ES-I3 (cell line): ENCODE measurements around the gene DMPK.

ENCODE experiments used
- H3K36me3 ChIP-seq: 2 replicates; pipeline ENCODE4 v1.6.1; 2013; ENCODE audit warnings: mild to moderate bottlenecking, low read length, control low read depth, moderate library complexity; ENCODE audit not compliant: insufficient read depth
- H3K4me1 ChIP-seq: 2 replicates; pipeline ENCODE4 v1.6.1; 2013; ENCODE audit warnings: mild to moderate bottlenecking, control low read depth, low read length; ENCODE audit not compliant: insufficient read depth
- H3K9ac ChIP-seq: 2 replicates; pipeline ENCODE4 v1.6.1; 2013; ENCODE audit warnings: low read depth, mild to moderate bottlenecking, low read length, moderate library complexity
- H3K9me3 ChIP-seq: 2 replicates; pipeline ENCODE4 v1.6.1; 2013; ENCODE audit warnings: mild to moderate bottlenecking, low read length, moderate library complexity; ENCODE audit not compliant: control insufficient read depth, insufficient read depth

Gene DMPK

DNA sequence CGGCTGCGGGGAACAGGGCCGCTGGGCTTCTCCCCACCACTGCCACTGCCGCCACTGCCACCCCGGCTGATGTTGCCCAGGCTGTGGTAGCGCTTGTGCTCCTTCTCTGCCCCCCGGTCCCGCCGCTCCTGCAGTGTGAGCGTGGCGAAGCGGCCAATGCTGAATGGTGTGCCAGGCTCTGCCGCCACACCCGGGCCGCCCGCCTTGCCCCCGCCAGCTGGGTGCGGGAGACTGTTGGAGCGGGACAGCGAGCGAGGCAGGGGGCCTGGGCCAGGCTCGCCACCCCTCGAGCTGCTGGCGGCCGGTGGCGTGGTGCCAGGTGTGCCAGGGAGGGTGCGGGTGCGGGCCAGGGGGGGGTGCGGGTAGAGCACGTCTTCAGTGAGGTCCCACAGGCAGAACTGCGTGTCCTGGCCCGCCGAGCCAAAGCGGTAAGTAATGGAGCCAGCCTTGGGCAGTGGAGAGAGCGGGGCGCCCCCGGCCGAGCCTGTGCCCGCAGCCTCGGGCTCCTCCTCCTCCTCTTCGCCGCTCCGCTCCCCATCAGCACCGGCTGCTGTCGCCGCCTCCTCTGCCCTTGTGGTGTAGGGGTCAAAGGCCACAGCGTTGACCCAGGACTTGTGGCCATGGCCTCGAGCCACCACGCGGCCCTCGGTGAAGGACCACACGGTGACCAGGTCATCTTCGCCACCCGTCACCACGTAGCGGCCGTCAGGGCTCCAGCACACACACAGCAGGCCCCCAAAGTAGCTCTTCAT is 3.7 kb upstream of the DMPK start:
- no peak overlapping the region for H3K9ac ChIP-seq
- peaks cover 19% of the 10 kb centered on the region; the same call in 1 of the 2 replicates for H3K4me1 ChIP-seq
- H3K9me3 ChIP-seq = no peaks in the 10 kb centered on the region
- H3K36me3 ChIP-seq = peaks cover 2% of the 10 kb centered on the region; the same call in 1 of the 2 replicates

DNA sequence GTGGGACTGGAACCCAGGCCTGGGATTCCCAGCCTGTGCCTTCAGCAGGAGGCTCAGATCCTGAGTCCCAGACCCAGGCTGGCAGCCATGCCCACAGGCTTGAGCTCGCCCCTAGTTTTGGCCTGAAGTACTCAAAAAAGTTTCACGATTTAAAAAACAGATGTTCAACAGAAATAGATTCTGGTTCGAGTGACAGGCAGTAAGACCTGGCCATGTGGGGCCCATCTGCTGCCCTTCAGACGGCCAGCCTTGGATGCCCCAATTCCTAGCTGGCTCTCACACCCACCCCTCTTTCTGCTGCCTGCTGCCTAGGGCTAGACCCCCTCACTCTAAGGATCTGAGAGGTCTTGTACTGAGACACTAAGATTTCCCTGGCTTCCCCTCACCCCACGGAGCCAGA is 2.8 kb upstream of the DMPK start:
- Histone ChIP-seq H3K36me3 (peaks cover 2% of the 10 kb centered on the region; the same call in 1 of the 2 replicates), H3K9ac (no peak overlapping the region), H3K4me1 (peaks cover 22% of the 10 kb centered on the region), H3K9me3 (no peaks in the 10 kb centered on the region)

DNA sequence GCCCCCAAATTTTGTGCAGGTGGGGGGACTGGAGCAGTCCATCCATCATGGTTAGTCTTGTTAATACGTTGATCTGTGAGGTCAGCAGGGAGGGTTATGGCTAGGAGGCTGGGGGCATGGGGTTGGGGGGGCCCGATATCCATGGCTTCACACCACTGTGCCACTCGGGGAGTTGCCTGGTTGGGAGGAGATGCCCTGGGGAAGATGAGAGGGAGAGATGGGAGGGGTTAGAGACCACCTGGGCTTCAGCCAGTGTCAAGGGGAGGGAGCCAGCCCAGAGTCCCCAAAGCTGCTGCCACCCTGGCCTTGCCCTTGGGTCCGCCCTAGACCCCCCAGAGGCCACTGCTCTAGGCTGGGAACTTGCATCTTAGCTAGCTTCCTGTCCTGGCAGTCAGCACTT is 1.8 kb upstream of the DMPK start:
- Histone ChIP-seq H3K9me3 (no peaks in the 10 kb centered on the region), H3K4me1 (peaks cover 27% of the 10 kb centered on the region), H3K36me3 (peaks cover 2% of the 10 kb centered on the region; the same call in 1 of the 2 replicates), H3K9ac (no peak overlapping the region)

DNA sequence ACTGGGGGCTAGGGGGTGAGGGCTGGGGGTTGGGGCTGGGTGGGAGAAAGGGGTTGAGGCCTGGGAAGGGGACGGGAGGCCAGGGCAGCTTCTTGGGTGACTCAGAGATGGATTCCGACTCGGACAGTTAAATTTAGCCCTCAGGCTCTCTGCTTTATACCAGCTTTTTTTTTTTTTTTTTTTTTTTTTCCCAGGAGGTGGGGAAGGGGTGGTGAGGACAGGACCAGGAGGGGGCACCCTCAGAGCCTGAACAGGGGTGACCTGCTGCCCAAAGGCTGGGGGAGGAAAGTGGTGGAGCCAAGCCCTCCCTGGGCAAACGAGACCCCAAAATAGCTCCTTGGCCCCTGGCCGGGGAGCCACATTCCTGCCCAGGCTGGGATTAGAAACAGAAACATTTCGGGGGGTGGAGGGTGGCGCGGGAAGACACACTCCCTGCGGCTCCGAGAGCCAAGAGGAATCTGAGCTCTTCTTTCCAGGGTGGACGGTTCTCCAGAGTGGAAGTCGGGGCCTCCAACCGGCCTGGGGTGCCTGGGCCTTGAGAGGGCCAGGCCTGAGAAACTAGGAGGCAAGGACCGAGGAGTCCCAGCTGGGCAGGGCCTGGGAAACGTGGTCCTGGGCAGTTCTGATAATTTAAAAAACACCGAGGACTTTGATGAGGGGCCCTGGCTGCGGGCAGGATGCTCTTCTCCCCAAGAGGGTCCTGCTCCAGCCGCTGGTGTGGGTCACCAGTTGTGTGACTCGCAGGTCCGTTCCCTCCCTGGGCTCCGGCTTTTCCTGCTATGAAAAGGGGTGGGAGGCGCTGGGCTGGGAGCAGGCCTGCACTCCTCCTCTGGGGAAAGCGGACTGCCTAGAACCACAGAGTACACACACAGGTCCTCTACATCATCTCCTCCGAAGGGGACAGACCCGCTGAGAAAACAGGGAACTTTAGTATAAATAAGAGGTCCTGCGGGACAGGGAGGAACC is 813 bp upstream of the DMPK start:
- Histone ChIP-seq H3K9ac (peak overlapping the region; percentile 7; the same call in 1 of the 2 replicates), H3K9me3 (no peaks in the 10 kb centered on the region), H3K36me3 (no peaks in the 10 kb centered on the region), H3K4me1 (peaks cover 30% of the 10 kb centered on the region)

DNA sequence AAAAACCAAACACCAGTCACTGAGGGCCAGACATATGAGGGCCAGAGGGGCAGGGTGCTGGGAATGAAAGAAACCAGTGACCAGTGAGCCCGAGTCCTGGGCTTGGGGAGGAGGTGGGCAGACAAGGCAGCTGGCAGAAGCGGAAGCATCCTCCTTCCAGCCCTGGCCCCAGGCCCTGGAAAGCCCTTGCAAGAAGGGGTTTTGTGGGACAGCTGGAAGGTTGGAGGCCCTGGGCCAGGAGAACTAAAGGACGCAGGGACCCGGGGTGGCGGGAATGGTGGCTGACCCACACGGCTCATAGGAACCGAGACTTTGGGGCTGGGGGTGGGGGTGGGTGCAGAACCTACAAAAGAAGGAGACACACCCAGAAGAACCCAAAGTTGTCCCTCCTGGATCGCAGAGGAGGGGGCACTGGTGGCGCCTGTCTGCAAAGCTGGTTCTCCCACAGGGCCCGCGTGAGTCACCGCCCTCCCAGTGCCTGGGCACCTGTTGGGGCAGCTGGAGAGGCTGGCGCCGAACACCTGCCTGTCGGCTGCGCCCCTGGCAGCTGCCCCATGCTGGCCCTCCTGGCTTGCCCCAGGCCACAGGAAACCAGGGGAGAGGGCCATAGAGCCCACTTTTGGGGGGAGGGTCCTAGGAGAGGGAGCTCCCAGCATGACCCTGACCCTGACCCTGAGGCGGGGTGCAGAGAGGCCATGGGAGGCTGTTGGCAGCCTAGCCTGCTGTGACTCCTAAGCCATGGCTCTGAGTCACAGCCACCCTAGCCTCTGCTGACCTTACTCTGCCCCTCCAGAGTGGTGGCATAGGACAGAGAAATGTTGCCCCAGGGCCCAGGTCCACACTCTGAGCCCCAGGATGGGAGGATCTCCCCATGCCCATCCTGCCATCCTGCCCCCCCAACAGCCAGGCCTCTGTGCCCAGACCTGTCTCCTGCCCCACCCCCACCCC is 802 bp downstream of the DMPK start:
- Histone ChIP-seq H3K9me3 (no peaks in the 10 kb centered on the region), H3K9ac (peak overlapping the region; percentile 27; the same call in 1 of the 2 replicates), H3K4me1 (peaks cover 30% of the 10 kb centered on the region), H3K36me3 (no peaks in the 10 kb centered on the region; the same call in 1 of the 2 replicates)

DNA sequence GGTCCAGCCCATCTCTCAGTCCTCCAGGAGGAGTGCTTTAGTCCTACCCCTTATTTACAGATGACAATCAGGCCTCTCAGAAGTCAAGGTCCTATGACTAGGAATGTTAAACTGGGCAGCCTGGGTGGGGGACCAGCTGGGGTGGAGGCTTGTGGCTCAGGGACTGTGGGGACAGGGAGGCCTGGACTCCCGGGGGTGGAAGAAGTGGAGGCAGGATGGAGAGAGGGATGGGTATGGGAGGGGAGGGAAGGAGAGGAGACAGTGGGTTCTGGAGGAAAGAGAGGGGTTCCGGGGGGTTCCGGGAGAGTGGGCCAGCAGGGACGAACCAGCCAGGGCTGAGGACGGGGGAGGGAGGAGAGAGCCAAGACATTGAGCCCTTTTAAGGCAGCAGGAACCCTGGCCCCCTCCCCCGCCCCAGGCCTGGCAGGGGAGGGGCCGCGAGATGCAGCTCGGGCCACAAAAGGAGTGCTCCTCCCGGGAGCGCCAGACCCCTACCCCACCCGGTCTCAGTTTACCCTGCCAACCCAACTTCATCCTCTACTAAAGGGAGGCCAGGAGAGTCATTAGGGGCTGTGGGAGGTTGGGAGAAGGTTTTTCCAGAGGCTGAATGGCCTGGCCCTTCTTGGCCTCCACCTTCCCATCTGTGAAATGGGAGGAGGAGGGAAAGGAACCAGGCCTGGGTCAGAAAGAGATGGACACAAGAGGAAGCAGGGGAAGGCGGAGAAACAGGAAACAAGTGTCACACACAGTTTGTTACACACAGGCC is 1.7 kb downstream of the DMPK start:
- Histone ChIP-seq H3K36me3 (no peaks in the 10 kb centered on the region; the same call in 1 of the 2 replicates), H3K4me1 (peaks cover 30% of the 10 kb centered on the region), H3K9ac (no peak overlapping the region; the same call in 1 of the 2 replicates), H3K9me3 (no peaks in the 10 kb centered on the region)

DNA sequence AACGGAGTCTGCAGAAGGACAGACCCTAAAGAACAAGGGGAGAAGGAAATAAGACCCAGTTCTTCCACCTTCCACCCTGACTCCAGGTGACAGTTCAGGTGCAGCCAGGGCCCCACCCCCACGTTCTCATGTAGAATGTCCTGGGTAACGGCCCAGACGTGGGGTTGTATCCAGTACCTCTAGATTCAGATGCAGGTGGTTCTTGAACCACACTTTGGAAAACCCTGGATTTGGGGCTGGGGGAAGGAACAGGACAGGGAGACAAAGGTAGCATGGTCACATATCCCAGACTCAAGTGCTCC is 2.2 kb downstream of the DMPK start:
- peak overlapping the region; percentile 44; the same call in 1 of the 2 replicates for H3K9ac ChIP-seq
- no peaks in the 10 kb centered on the region; the same call in 1 of the 2 replicates for H3K36me3 ChIP-seq
- H3K4me1 ChIP-seq = peaks cover 30% of the 10 kb centered on the region
- no peaks in the 10 kb centered on the region for H3K9me3 ChIP-seq

DNA sequence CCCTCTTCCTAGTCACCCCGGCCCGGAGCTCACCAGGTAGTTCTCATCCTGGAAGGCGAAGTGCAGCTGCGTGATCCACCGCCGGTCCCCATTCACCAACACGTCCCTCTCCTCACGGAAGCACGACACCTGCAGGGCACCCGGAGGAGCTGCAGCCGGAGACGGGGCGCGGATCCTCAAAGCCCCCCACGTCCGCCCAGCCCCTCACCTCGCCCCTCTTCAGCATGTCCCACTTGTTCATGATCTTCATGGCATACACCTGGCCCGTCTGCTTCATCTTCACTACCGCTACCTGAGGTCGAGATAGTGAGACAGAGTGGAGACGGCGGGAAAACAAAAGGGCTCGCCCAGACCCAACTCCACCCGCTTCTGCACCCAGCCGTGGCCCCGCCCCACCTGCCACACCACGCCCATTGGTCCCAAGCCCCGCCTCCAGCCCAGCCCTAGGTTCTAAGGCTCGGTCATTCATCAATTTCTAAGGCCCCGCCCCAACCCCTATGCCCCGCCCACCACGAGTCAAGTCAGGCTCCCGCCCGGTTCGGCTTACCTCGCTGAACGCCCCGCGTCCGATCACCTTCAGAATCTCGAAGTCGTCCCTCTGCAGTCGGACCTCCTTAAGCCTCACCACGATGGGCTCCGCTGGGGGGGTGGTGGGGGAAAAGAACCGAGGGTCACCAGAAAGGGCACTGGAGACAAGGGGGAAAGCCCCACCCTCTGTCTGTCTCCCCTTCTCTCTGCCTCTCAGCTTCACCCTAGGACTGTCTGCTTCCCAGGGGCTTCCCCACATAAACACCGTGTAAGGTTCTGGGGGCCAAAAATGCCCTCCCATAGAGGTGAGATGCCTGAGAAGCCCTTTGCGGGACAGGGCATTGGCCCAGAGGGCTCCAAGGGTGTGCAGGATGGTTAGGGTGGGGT is 2.8 kb downstream of the DMPK start:
- Histone ChIP-seq H3K9me3 (no peaks in the 10 kb centered on the region), H3K9ac (peak overlapping the region; percentile 56), H3K36me3 (no peaks in the 10 kb centered on the region; the same call in 1 of the 2 replicates), H3K4me1 (peaks cover 28% of the 10 kb centered on the region)

DNA sequence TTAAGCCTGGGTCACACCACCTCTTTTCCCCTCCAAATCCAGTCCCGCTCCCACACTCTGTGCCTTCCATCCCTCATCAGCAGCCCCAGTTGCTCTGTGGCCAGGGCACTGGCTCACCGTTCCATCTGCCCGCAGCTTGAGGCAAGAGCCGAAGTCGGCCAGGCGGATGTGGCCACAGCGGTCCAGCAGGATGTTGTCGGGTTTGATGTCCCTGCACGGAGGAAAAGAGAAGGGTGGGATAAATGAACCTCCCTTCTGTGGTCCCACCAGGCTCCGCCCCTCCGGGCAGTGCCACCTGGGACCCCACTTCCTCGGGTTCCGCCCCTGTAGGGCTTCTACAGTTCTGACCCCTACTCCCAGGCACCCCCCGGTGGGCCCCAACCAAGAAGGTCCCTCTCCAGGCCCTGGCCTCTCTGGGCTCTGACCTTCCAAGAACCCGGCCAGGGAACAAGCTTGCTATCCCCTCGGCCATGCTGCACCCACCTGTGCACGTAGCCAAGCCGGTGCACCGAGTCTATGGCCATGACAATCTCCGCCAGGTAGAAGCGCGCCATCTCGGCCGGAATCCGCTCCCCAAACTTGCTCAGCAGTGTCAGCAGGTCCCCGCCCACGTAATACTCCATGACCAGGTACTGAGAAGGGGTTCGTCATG is 4.2 kb downstream of the DMPK start:
- H3K9me3 ChIP-seq = no peaks in the 10 kb centered on the region
- H3K36me3 ChIP-seq = no peaks in the 10 kb centered on the region; the same call in 1 of the 2 replicates
- H3K9ac ChIP-seq = no peak overlapping the region
- H3K4me1 ChIP-seq = peaks cover 20% of the 10 kb centered on the region

DNA sequence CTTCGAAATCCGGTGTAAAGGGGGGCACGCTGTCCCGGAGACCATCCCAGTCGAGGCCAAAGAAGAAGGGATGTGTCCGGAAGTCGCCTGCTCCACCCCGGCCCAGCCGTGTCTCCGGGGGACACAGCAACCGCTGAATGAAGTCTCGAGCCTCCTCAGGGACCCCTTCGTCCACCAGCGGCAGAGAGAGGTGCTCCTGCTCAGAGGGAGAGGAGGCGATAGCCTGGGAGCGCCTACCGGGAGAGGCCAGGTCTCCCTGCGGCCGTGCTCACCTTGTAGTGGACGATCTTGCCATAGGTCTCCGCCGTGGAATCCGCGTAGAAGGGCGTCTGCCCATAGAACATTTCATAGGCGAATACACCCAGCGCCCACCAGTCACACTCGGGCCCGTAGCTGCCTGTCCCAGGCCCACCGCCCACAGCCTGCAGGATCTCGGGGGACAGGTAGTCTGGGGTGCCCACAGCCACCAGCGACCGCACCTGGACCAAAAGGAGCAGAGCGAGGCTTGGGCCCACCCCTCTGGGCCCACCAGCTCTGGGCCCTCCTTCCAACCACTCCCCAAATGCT is 4.8 kb downstream of the DMPK start:
- no peaks in the 10 kb centered on the region; the same call in 1 of the 2 replicates for H3K36me3 ChIP-seq
- H3K9me3 ChIP-seq = no peaks in the 10 kb centered on the region
- H3K9ac ChIP-seq = no peak overlapping the region
- peaks cover 15% of the 10 kb centered on the region for H3K4me1 ChIP-seq

DNA sequence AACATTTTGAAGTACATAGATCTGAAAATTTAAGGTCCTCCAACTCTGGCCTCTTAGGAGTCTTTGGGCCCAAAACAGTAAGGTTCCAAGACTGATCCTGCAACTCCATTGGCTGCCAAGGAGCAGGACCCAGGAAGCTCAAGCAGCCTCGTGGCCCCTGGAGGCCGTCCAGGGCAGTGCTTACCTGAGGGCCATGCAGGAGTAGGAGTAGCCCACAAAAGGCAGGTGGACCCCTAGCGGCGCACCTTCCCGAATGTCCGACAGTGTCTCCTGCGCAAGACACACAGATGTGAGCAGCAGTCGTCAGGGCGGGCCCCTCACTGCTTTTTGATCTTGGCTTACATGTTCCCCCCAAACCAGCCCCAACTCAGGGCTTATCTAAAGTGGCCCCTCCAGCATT is 7.5 kb downstream of the DMPK start:
- H3K9me3 ChIP-seq = no peaks in the 10 kb centered on the region
- peaks cover 10% of the 10 kb centered on the region for H3K4me1 ChIP-seq
- no peaks in the 10 kb centered on the region; the same call in 1 of the 2 replicates for H3K36me3 ChIP-seq
- H3K9ac ChIP-seq = no peak overlapping the region

DNA sequence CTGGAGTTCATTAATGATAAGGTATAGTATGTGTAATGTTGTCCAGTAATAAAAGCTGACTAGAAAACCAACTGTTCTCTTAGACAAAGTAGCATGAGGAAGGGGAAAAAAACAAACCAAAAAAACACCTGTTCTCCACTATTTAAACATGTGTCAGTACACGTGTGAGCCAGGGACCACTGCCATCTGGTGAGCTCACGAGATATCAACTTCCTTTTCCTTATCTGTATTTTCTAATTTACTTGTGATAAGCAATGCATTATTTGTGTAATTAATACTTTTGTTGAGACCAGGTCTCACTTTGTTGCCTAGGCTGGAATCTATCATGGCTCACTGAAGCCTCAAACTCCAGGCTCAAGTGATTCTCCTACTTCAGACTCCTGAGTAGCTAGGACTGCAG is 8.9 kb downstream of the DMPK start:
- Histone ChIP-seq H3K9me3 (no peaks in the 10 kb centered on the region), H3K36me3 (no peaks in the 10 kb centered on the region; the same call in 1 of the 2 replicates), H3K9ac (no peak overlapping the region), H3K4me1 (peaks cover 6% of the 10 kb centered on the region)
